Measurements from ENCODE around the gene ABCC3. TPM values are rescaled to one million over a fixed set of nuclear protein-coding genes. Genes with fewer than 3 reads are reported as not detected.

The ABCC3 gene
- total and polyA plus RNA-seq, 9 of the 15 experiments (the other 6 are each of a cell fraction or from before 2014, with no cell fraction given) = 0.03 to 1.6 (median 0.42) TPM; not detected in 5

DNA sequence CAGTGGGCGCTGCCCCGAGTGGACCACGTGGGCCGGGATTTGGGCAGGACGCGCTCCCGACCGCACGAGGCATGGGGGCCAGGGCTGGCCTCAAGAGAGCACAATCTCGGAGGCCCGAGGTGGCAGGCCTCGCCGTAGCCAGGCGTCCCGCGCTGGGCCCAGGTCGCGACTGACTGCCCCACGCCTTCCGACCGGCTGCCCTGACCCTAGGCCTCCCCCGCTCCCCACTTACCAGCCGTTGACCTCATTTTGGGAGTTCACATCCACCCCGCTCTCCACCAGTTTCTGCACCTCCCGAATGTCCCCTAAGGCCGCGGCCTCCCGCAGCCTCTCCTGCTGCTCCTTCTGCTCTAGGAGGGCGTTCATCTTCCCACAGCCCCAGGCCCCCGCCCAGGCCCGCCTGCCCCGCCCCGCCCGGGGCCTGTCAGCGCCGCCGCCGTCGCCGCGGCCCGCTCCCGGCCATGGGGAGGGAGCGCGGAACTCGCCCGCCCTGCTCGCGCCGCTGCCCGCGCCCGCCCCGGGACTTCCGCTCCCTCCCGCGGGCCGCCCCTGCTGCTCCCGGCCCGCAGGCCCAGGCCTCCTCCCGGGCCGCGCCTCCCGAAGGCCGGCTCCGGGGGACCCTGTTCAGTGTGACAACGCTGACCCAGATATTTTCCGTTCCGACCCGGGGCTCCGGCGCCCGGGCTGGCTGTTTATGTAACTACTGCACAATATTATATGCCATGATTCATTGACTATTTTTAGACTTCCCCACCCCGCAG lies 72.8 kb downstream of the ABCC3 start, which contains the start of gene ANKRD40 (continued):
- TF ChIP-seq ZNF395 (CRISPR knock-in tag; IDR thresholded peaks at IDR 0.05) (peak; percentile 98), TBP (optimal IDR thresholded peaks at IDR 0.05; ENCODE audit: low read depth, low read length) (peak; percentile 82), DMBX1 (CRISPR knock-in tag; IDR thresholded peaks at IDR 0.05; ENCODE audit: borderline replicate concordance) (peak; percentile 44; the same call in 1 of the 2 replicates), NR1H2 (CRISPR knock-in tag; IDR thresholded peaks at IDR 0.05) (no peak), MAFF (IDR thresholded peaks at IDR 0.05; ENCODE audit: low read length) (no peak), HNRNPL (IDR thresholded peaks at IDR 0.05; ENCODE audit: low read depth, low read length) (peak; percentile 66; the same call in 1 of the 2 replicates), RREB1 (CRISPR knock-in tag; IDR thresholded peaks at IDR 0.05) (peak; percentile 16; the same call in 1 of the 2 replicates), ZKSCAN1 (IDR thresholded peaks at IDR 0.05; ENCODE audit: low read depth, low read length) (peak; percentile 57; the same call in 1 of the 2 replicates), ZNF24 (IDR thresholded peaks at IDR 0.05) (peak; percentile 78), IFI16 (CRISPR knock-in tag; IDR thresholded peaks at IDR 0.05) (no peak), ZNF707 (CRISPR knock-in tag; conservative IDR thresholded peaks at IDR 0.05) (no peak), ETV6 (IDR thresholded peaks at IDR 0.05; ENCODE audit: borderline replicate concordance in 1 of 2, low read depth in 2 of 2, low read length in 1 of 2) (peak in 1 of 2 experiments; percentile 34; a peak in 2 of 4 replicates), ETV6 (CRISPR knock-in tag; IDR thresholded peaks at IDR 0.05; ENCODE audit: borderline replicate concordance) (no peak), ZNF121 (CRISPR knock-in tag; conservative IDR thresholded peaks at IDR 0.05) (no peak), CREB1 (IDR thresholded peaks at IDR 0.05) (0 out of 2 replicates have a peak, but pooled peaks have one; percentile 18), CREB1 (CRISPR knock-in tag; IDR thresholded peaks at IDR 0.05) (no peak), ATF4 (CRISPR knock-in tag; IDR thresholded peaks at IDR 0.05) (peak; percentile 56; the same call in 1 of the 2 replicates), XRCC3 (IDR thresholded peaks at IDR 0.05) (no peak), NUFIP1 (IDR thresholded peaks at IDR 0.05; ENCODE audit: partially characterized antibody) (peak; percentile 67), CEBPB (tag; IDR thresholded peaks at IDR 0.05) (peak; percentile 59), EP300 (IDR thresholded peaks at IDR 0.05; ENCODE audit: low read length) (peak; percentile 75)
